Activated CD8-positive, alpha-beta memory T cell treated with anti-CD3 and anti-CD28 coated beads for 24 hours (primary cell): Measurements from ENCODE around the gene KMT2C.
"Not testable (repeated sequence)": the region's sequence is repeated elsewhere in the genome, so short reads cannot be mapped to it uniquely, and the experiment has no call there.

Experiments used
- DNase-seq: peaks from one replicate; pipeline ENCODE4 v3.0.0-alpha.2; 2020

The KMT2C gene

DNA sequence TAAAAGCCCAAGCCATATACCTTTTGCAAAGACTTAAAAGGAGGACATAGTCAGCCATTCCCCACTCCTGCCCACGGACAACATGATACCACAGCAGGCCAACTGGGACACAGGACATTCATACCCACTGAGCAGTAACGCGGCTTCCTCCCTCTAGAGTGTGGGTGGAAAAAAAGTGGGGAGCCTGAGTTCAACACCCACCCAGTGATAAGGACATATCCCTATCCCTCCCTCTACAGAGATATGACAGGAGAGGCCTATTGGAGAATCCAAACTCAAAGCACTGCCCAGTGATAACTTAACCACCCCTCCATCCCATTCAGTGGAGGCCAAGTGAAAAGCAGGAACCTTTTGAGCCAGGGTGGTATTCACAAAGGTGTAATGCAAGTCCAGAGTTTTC is 148.8 kb downstream of the KMT2C start:
- DNase-seq: not testable (repeated sequence)

GRCh38 chr7:152286219-152286618 is 149.6 kb downstream of the KMT2C start:
- DNase-seq: not testable (repeated sequence)

GRCh38 chr7:152284998-152285397 is 150.8 kb downstream of the KMT2C start:
- not testable (repeated sequence) for DNase-seq

- DNase-seq: not testable (repeated sequence)
These were observed 158.1 kb downstream of the KMT2C start for GRCh38 chr7:152277687-152278086.

DNA sequence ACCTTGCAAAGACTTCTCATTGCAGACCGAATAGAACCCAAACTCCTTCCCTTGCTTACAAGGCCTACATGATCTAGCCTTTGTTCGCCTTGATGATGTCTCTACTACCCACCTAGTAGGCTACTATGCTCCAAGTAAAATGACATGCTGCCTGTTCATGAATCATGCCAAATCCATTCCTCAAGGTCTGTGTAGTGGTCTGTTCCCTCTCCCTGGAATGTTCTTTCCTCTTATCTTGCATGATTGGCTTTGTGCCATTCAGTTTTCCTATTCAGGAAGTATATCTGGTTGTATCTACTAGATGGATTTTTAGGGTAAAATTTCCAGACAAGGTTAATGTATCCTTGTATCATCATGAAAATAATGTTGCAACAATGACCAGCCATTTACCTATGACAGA is 165.4 kb downstream of the KMT2C start:
- DNase-seq: not testable (repeated sequence)

DNA sequence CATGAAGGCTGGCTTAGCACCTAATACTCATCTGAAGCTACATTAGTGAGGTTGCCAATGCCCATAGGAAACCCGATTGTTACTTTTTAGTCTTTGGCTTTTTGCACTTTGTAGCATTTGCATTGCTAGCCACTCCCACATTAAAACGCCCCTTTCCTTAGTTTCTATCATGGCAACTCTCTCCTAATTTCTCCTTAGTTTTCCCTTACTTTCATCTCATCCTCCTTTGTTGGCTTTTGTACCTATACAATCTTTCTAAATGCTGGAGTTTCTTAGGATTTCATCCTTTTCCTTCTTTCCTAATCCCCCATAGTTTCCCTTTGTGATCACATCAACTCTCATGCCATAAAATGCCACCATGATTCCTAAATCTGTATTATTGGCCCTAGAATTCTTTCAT is 168.9 kb downstream of the KMT2C start:
- not testable (repeated sequence) for DNase-seq

- not testable (repeated sequence) for DNase-seq
These were observed 170.9 kb downstream of the KMT2C start for GRCh38 chr7:152264915-152265314.

GRCh38 chr7:152262146-152262545 is 173.7 kb downstream of the KMT2C start:
- DNase-seq: not testable (repeated sequence)

DNA sequence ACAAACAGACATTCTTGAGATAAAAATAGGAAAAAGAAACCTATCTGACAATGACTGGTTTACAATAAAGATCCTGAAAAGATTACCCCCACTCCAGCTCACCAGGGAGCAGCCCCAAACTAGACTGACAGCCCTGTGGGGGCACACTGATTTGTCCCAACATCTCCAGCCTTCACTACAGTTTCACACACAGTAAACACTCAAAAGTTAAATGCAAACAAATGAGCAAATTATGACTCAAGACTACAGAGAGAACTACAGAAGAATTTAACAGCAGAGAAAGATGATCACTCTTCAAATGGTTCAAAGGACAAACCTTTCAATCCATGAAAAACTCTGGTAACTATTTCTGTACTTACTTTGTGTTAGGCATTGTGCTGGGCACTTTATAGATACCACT is 176.2 kb downstream of the KMT2C start:
- not testable (repeated sequence) for DNase-seq

- DNase-seq: not testable (repeated sequence)
These were observed 188.0 kb downstream of the KMT2C start for GRCh38 chr7:152247851-152248250.

DNA sequence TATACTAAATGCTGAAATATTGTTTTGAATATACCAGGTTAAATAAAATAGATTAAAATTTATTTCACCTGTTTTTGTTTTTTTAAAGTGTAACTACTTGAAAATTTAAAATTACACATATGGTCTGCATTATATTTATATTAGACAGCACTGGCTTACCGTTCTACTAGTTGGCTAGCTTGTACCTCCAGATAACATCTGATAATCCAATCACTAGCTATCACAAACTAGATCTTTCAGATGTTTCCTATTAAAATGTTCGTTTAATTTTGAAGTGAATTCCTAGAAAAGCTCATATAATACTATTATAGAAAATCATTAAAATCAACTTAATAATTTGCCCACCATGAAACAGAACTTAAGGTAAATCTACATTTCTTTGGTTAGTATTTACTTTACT is 190.4 kb downstream of the KMT2C start:
- DNase-seq: not testable (repeated sequence)

GRCh38 chr7:152243464-152243863 is 192.3 kb downstream of the KMT2C start:
- not testable (repeated sequence) for DNase-seq

DNA sequence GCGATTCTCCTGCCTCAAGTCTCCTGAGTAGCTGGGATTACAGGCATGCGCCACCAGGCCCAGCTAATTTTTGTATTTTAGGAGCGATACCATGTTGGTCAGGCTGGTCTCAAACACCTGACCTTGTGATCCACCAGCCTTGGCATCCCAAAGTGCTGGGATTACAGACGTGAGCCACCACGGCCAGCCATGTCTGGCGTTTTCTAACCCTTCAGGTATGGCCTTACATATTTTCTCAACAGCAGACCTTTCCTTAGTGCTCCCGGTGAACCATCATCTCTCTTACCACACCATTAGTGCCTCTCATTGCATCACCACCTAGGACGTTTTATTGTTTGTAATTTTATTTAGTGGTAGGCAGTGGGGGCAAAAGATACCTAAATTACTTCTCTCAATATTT is 194.5 kb downstream of the KMT2C start:
- not testable (repeated sequence) for DNase-seq

DNA sequence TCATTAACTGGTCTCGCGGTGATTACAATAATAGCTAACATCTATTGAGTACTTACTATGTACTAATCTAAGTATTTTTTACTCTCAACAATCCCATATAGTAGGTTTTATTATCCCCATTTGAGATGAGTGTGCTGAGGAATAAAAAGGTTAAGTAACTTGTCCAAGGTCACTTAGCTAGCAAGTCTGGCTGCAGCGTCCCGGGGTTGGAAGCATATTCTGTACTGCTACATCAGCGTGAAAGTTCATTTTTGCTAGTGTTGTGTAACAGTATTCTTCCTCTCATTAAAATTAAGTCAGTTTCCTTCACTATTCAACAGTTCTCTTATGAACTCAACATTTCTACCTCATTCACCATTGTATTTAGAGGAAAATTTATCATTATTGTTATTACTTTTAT is 199.5 kb downstream of the KMT2C start:
- not testable (repeated sequence) for DNase-seq

DNA sequence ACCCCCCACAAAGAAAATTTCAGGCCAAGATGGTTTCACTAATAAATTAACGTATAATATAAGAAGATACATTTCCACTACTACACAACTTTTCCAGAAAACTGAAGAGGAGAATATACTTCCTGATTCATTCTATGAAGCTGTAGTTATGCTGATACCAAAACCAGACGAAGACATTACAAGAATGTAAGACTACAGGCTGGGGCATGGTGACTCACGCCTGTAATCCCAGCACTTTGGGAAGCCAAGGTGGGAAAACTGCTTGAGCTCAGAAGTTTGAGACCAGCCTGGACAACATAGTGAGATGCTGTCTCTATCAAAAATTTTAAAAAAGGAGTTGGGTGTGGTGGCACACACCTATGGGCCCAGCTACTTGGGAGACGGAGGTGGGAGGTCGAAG is 201.4 kb downstream of the KMT2C start:
- not testable (repeated sequence) for DNase-seq

DNA sequence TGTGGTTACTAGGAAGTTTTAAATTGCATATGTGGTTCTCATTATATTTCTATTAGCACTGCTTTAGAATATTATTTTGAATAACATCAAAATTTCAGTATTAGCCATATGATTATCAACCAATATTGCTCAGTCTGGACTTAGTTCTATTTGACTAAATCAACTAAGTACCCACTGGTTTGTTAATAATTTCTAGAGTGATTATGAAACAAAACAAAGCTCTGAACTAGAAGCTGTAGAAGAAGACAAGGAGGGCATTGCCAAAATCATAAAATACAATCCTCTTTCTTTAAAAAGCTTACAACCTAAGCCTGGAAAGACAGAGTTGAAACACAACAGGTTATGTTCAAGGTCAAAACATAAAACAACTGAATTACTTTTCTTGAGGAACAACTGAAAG is 204.7 kb downstream of the KMT2C start:
- no peak for DNase-seq

- not testable (repeated sequence) for DNase-seq
These were observed 216.2 kb downstream of the KMT2C start for GRCh38 chr7:152219556-152219955.

DNA sequence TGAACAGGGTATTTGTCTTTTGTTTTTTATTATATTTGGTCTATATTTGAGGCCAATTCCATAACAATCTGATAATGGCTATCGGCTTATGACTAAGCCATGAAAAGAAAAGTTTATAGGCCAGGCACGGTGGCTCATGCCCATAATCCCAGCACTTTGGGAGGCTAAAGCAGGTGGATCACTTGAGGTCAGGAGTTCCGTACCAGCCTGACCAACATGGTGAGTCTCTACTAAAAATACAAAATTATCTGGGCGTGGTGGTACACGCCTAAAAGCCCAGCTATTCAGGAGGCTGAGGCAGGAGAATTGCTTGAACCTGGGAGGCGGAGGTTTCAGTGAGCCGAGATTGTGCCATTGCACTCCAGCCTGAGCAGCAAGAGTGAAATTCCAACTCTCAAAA is 227.0 kb downstream of the KMT2C start:
- not testable (repeated sequence) for DNase-seq

GRCh38 chr7:152204417-152204816 is 231.4 kb downstream of the KMT2C start:
- not testable (repeated sequence) for DNase-seq

GRCh38 chr7:152203095-152203494 is 232.7 kb downstream of the KMT2C start:
- no peak for DNase-seq

DNA sequence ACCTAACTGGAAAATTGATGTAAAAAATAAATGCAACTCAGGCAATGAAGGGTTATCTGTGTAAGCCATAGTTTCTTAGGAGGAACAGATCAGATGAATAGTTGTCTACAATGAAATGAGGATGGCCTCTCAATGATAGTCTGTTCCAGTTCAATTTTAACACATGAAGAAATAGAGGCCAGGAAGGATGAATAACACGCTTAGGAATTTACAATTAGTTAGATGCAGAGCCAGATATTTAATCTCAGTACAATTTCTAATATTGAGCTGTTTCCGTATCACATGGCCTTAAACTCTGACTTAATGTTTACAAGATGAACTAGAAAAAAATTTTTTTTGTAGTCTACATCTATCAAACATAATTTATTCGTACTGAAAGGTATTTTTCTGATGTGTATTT is 233.7 kb downstream of the KMT2C start:
- DNase-seq: no peak

- no peak for DNase-seq
These were observed 235.4 kb downstream of the KMT2C start for GRCh38 chr7:152200395-152200794.

GRCh38 chr7:152196391-152196790 is 239.4 kb downstream of the KMT2C start:
- no peak for DNase-seq

DNA sequence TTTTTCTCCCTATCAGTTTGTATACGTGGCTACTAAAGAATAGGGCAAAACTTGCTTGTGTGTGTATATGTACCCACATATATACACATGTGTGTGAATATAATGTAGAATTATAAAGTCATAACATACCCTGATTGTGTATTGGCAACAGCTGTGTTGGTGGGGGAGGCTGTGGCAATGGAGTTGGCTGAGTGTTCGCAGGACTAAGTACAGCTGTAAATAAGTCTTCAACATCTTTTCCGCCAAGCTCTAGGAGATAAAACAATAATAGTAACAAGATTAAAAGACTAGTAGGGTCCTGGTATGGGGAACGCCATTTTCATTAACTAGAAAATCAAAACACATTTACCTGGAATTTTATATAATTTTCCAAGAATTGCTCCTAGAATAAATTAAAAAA is 241.9 kb downstream of the KMT2C start:
- no peak for DNase-seq

DNA sequence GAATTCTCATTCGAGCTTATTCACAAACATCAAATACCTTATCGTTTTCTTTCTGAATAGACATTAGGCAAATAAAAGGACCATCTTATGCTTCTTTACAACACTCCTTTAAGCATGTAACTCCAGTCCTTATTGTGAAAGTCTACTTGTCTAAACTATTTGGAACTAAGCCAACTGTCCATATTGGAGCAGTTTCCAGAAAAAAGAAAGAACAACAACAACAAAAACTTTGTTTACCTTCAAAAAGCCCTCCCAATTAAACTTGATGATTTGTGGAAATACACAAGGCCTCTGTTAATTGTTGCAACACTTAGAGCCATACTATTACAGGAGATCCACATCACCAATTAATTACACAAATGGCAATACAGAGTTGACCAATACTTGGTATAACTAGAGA is 246.7 kb downstream of the KMT2C start:
- DNase-seq: no peak

DNA sequence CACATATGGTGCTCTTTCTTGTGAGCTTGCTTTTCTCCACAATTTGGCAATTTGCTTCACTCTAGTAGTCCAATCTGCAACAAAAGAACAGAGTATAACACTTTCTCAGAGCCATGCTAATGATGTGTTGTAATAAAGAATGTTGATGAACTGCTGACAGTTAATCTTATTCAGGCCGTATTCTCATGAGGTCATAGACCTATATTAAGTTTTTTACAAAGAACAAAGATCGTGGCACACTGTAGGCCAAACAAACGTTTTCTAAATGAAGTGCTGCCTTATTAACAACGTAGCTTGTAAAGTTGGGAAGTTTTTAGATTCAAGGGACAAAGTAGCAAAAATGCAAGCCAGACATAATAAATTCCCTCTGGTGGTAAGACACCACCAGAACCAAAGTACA is 250.2 kb downstream of the KMT2C start:
- no peak for DNase-seq
